IMR-90 (cell line): Measurements from ENCODE around the gene SSX4B. TPM values are rescaled to one million over a fixed set of nuclear protein-coding genes. Genes with fewer than 3 reads are reported as not detected.
"Not testable (repeated sequence)": the region's sequence is repeated elsewhere in the genome, so short reads cannot be mapped to it uniquely, and the experiment has no call there.

ENCODE experiments used
- ATAC-seq: fragments of 200-7000 bp; cut with Tn5 transposase; 2 replicates; pipeline ENCODE4 v1.9.1; 2020; ENCODE audit warnings: low read depth, mild to moderate bottlenecking, moderate library complexity
- BruUV-seq: library from RNA; stranded (reverse); fragments of 400-500 nt; replicated peaks from 2 replicates; lab custom pipeline; 2021; lab: Mats Ljungman, UMichigan
- CTCF ChIA-PET: fragments of 300-600 bp; formaldehyde crosslinking; extraction: SDS; loops from one replicate; lab custom pipeline; 2021; ENCODE audit warnings: antibody characterized with exemption; lab: Yijun Ruan, JAX
- POLR2A ChIA-PET: fragments of 300-600 bp; sonication (Branson Sonifier 250); formaldehyde crosslinking; loops from one replicate; lab custom pipeline; 2022; ENCODE audit warnings: antibody characterized with exemption; ENCODE audit not compliant: unreplicated experiment; lab: Charles Lee
- DNase-seq: peaks from one replicate; pipeline ENCODE4 v3.0.0; 2013
- H2AFZ ChIP-seq: replicated peaks from 2 replicates; pipeline ENCODE3; 2013; ENCODE audit warnings: low read length, mild to moderate bottlenecking; ENCODE audit not compliant: poor library complexity
- H2AK5ac ChIP-seq: 2 replicates; pipeline ENCODE4 v1.6.1; 2013; ENCODE audit warnings: low read depth, low read length, inconsistent platforms
- H2AK9ac ChIP-seq: replicated peaks from 2 replicates; pipeline ENCODE3; 2013; ENCODE audit warnings: mild to moderate bottlenecking, low read depth, low read length, moderate library complexity; ENCODE audit not compliant: poor library complexity
- H2BK120ac ChIP-seq: 2 replicates; pipeline ENCODE4 v1.6.1; 2013; ENCODE audit warnings: low read depth, low read length, inconsistent platforms
- H2BK15ac ChIP-seq: 3 replicates; pipeline ENCODE4 v1.6.1; 2013; ENCODE audit warnings: low read depth, low read length, inconsistent platforms
- H2BK20ac ChIP-seq: 2 replicates; pipeline ENCODE4 v1.6.1; 2013; ENCODE audit warnings: low read depth, mild to moderate bottlenecking, inconsistent platforms, low read length, moderate library complexity
- H2BK5ac ChIP-seq: 2 replicates; pipeline ENCODE4 v1.6.1; 2013; ENCODE audit warnings: mild to moderate bottlenecking, low read depth, low read length, inconsistent platforms; ENCODE audit not compliant: poor library complexity, severe bottlenecking
- H3K14ac ChIP-seq: replicated peaks from 2 replicates; pipeline ENCODE4 v1.6.1; 2013; ENCODE audit warnings: low read depth, low read length, inconsistent platforms
- H3K18ac ChIP-seq: 2 replicates; pipeline ENCODE4 v1.6.1; 2013; ENCODE audit warnings: low read depth, low read length, control low read depth
- H3K23ac ChIP-seq: 2 replicates; pipeline ENCODE4 v1.6.1; 2013; ENCODE audit warnings: low read depth, low read length, inconsistent platforms
- H3K27ac ChIP-seq: 2 replicates; pipeline ENCODE4 v1.5.1; 2013; ENCODE audit warnings: mild to moderate bottlenecking, control low read depth, low read length; ENCODE audit not compliant: insufficient read depth
- H3K27me3 ChIP-seq: 2 replicates; pipeline ENCODE4 v1.6.1; 2013; ENCODE audit warnings: low read length; ENCODE audit not compliant: control insufficient read depth, insufficient read depth
- H3K36me3 ChIP-seq: 2 replicates; pipeline ENCODE4 v1.6.1; 2013; ENCODE audit warnings: low read length, mixed read lengths; ENCODE audit not compliant: control insufficient read depth, insufficient read depth
- H3K4ac ChIP-seq: 2 replicates; pipeline ENCODE4 v1.6.1; 2013; ENCODE audit warnings: low read depth, low read length, inconsistent platforms
- H3K4me1 ChIP-seq: 2 replicates; pipeline ENCODE4 v1.6.1; 2013; ENCODE audit warnings: low read length, mixed read lengths; ENCODE audit not compliant: control insufficient read depth, insufficient read depth
- H3K4me2 ChIP-seq: 2 replicates; pipeline ENCODE4 v1.6.1; 2013; ENCODE audit warnings: low read depth, mild to moderate bottlenecking, control low read depth, low read length, moderate library complexity
- H3K4me3 ChIP-seq: 2 replicates; pipeline ENCODE4 v1.5.1; 2013; ENCODE audit warnings: low read depth, mild to moderate bottlenecking, control low read depth, low read length, moderate library complexity; ENCODE audit not compliant: insufficient read depth
- H3K56ac ChIP-seq: 2 replicates; pipeline ENCODE4 v1.6.1; 2013; ENCODE audit warnings: low read length, inconsistent platforms; ENCODE audit not compliant: insufficient read depth; ENCODE audit errors: extremely low read depth
- H3K79me1 ChIP-seq, 2 experiments: 2 replicates each; pipeline ENCODE4 v1.6.1; 2013; ENCODE audit warnings: low read length in 2 of 2, inconsistent platforms in 1 of 2, low read depth in 1 of 2
- H3K9ac ChIP-seq: 2 replicates; pipeline ENCODE4 v1.6.1; 2013; ENCODE audit warnings: low read depth, low read length, control low read depth
- H3K9me1 ChIP-seq: 2 replicates; pipeline ENCODE4 v1.6.1; 2013; ENCODE audit warnings: low read length, inconsistent platforms; ENCODE audit not compliant: insufficient read depth
- H3K9me3 ChIP-seq: 2 replicates; pipeline ENCODE4 v1.6.1; 2013; ENCODE audit warnings: low read length; ENCODE audit not compliant: control insufficient read depth, insufficient read depth
- H4K20me1 ChIP-seq: 2 replicates; pipeline ENCODE4 v1.6.1; 2013; ENCODE audit warnings: low read length, inconsistent platforms; ENCODE audit not compliant: insufficient read depth
- H4K5ac ChIP-seq: 2 replicates; pipeline ENCODE4 v1.6.1; 2013; ENCODE audit warnings: mild to moderate bottlenecking, low read depth, low read length, control low read depth
- H4K8ac ChIP-seq, 2 experiments: 2 replicates each; pipeline ENCODE4 v1.6.1; 2013; ENCODE audit warnings: low read depth in 2 of 2, low read length in 2 of 2, control low read depth in 1 of 2, inconsistent platforms in 1 of 2
- H4K91ac ChIP-seq: 2 replicates; pipeline ENCODE4 v1.6.1; 2013; ENCODE audit warnings: low read depth, low read length, inconsistent platforms; ENCODE audit not compliant: insufficient read depth
- WGBS, 2 experiments: methylation state at CpG; one replicate each; pipeline versions ENCODE4 v1.1.5 to v1.1.7; 2013; ENCODE audit warnings: missing lambda C conversion rate in 2 of 2; ENCODE audit not compliant: insufficient read length in 1 of 2; ENCODE audit errors: extremely low coverage in 2 of 2; 5-methylcytosine and 5-hydroxymethylcytosine counted together
- dilution Hi-C: fragments of 300-500 bp; cut with HindIII; formaldehyde crosslinking; loops from one replicate; pipeline ENCODE4 v1.14.3; 2018; ENCODE audit warnings: low sequenced_read_pairs; ENCODE audit not compliant: unreplicated experiment
- in situ Hi-C: fragments of 300-500 bp; cut with MboI; formaldehyde crosslinking; loops from 3 replicates; pipeline ENCODE4 v1.14.3; 2019; ENCODE audit warnings: low sequenced_read_pairs, inconsistent platforms, mixed read lengths
- intact Hi-C: fragments of 100-400 bp; cut with micrococcal nuclease; formaldehyde crosslinking; loops from 2 replicates; pipeline ENCODE4 v1.10.0; 2022
- polyA plus RNA-seq, 3 experiments: library from polyadenylated mRNA; depleted of rRNA; stranded (reverse); fragments of >200 nt; gene quantifications; 2 replicates each; pipeline ENCODE4 v1.2.3, GENCODE V29; 2012; ENCODE audit warnings: low replicate concordance in 1 of 3
- total RNA-seq: library from RNA; depleted of rRNA; stranded (reverse); fragments of >200 nt; gene quantifications from 2 replicates; pipeline ENCODE4 v1.2.3, GENCODE V29; 2012

Gene SSX4B
- total and polyA plus RNA-seq, 2 of the 4 experiments (the other 2 are of a cell fraction): not detected

- H3K27me3 ChIP-seq, H4K5ac ChIP-seq, H3K23ac ChIP-seq, H2BK15ac ChIP-seq, H3K18ac ChIP-seq, in situ Hi-C loops, H2AK5ac ChIP-seq, H3K27ac ChIP-seq, intact Hi-C loops, BruUV-seq, H2BK120ac ChIP-seq, H3K4me1 ChIP-seq, POLR2A ChIA-PET, H3K9me1 ChIP-seq, CTCF ChIA-PET, H2AFZ ChIP-seq, H2BK20ac ChIP-seq, H3K56ac ChIP-seq, H2BK5ac ChIP-seq, DNase-seq, H3K4ac ChIP-seq, H4K91ac ChIP-seq, H4K20me1 ChIP-seq, H2AK9ac ChIP-seq, H3K9ac ChIP-seq, H3K79me1 ChIP-seq, H3K9me3 ChIP-seq, H4K8ac ChIP-seq, H3K4me3 ChIP-seq, H3K36me3 ChIP-seq, dilution Hi-C loops, H3K4me2 ChIP-seq, ATAC-seq, H3K14ac ChIP-seq: not testable (repeated sequence)
- WGBS, 2 experiments: no CpG with 5 or more reads among the region's 1 CpG
These were observed 13.9 kb downstream of the SSX4B start for GRCh38 chrX:48397825-48398224.

- POLR2A ChIA-PET, H3K79me1 ChIP-seq, H3K14ac ChIP-seq, H3K36me3 ChIP-seq, in situ Hi-C loops, H3K4me1 ChIP-seq, H2AFZ ChIP-seq, H2BK5ac ChIP-seq, H4K5ac ChIP-seq, CTCF ChIA-PET, H3K23ac ChIP-seq, H3K56ac ChIP-seq, H3K27me3 ChIP-seq, H4K91ac ChIP-seq, DNase-seq, H3K9me1 ChIP-seq, H3K9me3 ChIP-seq, dilution Hi-C loops, H2AK5ac ChIP-seq, H3K9ac ChIP-seq, H4K20me1 ChIP-seq, H3K4me3 ChIP-seq, H2AK9ac ChIP-seq, ATAC-seq, BruUV-seq, H2BK15ac ChIP-seq, H3K18ac ChIP-seq, H2BK120ac ChIP-seq, H4K8ac ChIP-seq, H3K4ac ChIP-seq, H3K27ac ChIP-seq, intact Hi-C loops, H2BK20ac ChIP-seq, H3K4me2 ChIP-seq: not testable (repeated sequence)
- WGBS, 2 experiments: no CpG with 5 or more reads among the region's 2 CpGs
These were observed 14.8 kb downstream of the SSX4B start for GRCh38 chrX:48396931-48397330.
